ENCODE data around the gene IKZF3. TPM values are rescaled to one million over a fixed set of nuclear protein-coding genes. Genes with fewer than 3 reads are reported as not detected.

IKZF3 gene
- total RNA-seq, 4 donors from 2014 or later, result 0.98 to 1.9 (median 1.4) TPM

DNA sequence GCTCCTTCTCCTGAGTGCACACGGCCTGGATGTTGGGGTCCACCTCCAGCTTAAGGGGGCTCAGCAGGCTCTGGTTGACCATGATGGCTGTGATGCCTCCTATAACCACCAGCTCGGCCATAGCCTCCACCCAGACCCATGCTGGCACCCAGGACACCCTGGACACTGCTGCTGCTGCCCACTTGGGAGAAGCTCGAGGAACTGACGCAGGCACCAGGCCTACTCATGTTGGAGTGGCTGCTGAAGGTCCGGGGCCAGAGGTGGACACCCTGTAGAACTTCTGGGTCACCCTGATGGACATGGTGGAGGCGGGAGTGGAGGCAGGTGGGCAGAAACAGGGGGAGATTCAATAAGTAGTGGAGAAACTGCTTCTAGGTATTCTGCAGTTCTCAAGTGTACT lies 28.0 kb downstream of the IKZF3 start:
- TF ChIP-seq, protein P1, sequence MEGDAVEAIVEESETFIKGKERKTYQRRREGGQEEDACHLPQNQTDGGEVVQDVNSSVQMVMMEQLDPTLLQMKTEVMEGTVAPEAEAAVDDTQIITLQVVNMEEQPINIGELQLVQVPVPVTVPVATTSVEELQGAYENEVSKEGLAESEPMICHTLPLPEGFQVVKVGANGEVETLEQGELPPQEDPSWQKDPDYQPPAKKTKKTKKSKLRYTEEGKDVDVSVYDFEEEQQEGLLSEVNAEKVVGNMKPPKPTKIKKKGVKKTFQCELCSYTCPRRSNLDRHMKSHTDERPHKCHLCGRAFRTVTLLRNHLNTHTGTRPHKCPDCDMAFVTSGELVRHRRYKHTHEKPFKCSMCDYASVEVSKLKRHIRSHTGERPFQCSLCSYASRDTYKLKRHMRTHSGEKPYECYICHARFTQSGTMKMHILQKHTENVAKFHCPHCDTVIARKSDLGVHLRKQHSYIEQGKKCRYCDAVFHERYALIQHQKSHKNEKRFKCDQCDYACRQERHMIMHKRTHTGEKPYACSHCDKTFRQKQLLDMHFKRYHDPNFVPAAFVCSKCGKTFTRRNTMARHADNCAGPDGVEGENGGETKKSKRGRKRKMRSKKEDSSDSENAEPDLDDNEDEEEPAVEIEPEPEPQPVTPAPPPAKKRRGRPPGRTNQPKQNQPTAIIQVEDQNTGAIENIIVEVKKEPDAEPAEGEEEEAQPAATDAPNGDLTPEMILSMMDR (IDR thresholded peaks at IDR 0.05; ENCODE audit: low read depth), result no peak

DNA sequence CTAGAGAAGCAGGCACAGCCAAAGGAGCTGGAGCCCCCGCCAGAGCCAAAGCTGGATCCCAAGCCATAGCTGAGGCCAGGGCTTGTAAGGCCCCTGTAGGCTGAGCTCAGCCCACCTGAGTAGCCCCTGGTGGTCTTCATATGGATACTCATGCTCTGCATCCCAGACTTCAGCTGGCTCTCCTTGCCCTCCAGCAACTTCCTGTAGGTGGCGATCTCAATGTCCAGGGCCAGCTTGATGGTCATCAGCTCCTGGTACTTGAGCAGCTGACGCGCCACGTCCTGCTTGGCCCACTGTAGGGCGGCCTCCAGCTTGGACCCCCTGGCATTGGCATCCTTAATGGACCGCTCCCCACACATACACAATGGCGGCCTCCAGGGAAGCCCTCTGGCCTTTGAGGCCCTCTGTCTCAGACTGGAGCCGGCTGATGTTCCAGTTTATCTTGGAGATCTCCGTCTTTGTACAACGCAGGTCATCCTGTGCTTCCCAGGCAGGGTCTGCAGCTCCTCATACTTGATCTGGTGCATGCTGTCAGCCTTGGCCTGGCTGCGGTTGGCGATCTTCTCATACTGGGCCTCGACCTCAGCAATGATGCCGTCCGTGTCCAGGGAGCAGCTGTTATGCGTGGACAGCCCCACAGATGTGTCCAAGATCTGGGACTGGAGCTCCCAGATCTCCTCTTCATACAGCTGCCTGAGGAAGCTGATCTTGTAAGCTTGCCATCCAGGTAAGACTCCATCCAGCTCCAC lies 28.9 kb downstream of the IKZF3 start:
- TF ChIP-seq, protein P1 (IDR thresholded peaks at IDR 0.05; ENCODE audit: low read depth), result no peak

DNA sequence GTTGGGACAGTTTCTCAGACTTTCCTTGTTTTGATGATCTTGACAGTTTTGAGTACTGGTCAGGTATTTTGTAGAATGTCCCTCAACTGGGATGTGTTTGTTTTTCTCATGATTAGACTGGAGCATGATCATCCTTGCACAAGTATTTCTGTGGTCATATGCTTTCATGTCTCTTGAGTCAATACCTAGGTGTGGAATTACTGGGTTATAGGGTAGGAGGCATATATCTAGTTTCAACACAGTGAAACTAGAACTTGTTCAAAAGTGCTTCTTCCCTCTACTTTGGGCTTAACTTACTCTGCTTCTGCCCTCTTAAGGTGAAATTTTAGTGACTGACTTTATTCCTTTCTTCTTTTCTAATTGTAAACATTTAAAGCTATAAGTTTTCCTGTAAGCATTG lies 30.1 kb downstream of the IKZF3 start:
- TF ChIP-seq, protein P1 (IDR thresholded peaks at IDR 0.05; ENCODE audit: low read depth), result no peak

DNA sequence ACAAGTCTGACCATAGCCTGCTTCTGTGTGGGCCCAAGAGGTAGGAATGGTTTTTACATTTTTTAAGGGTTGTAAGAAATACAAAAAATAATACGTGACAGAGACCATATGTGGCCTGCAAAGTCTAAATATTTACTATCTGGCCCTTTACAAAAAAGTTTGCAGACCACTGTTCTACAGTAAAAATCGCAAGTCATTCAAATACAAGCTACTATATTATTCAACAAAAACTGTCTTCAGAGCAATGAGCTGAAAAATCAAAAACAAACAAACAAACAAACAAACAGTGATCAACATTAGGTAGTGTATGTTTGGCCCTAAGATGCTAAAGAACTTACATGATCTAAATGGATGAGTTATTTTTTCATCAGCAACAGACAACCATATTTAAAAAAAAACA lies 32.5 kb downstream of the IKZF3 start:
- TF ChIP-seq, protein P1 (IDR thresholded peaks at IDR 0.05; ENCODE audit: low read depth), result no peak

DNA sequence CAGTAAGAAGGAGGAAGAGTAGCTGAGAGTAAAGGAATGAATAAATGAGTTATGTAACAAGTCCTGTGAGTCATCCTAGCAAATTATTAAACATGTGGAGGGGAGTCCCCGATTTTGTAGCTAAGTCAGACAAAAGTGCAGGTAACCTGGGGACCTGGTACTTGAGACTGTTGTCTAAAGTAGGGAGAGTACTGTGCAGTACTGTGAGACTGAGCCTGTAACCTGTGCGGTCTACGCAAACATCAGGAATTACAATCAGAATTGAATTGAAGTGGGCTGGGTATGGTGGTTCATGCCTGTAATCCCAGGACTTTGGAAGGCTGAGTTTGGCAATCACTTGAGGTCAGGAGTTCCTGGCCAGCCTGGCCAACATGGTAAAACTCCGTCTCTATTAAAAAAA lies 35.7 kb downstream of the IKZF3 start:
- TF ChIP-seq, protein P1 (IDR thresholded peaks at IDR 0.05; ENCODE audit: low read depth), result no peak

DNA sequence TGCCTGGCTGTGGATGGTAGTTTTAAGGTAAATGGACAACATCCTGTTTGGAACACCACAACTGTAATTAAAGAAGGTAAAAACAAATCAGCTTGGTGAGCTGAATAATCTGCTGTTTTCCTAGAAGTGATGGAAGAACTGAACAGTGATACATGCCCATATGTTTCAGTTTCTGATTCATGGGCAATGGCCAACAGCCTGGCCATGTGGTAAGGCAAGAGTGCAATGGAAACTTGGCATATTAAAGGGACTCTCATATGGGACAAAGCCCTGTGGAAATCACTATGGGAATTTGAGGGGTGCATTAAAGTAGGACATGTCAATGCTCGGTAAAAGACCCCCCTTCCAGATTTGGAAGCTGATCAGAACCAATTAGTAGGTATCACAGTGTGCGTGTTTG lies 37.8 kb downstream of the IKZF3 start:
- TF ChIP-seq, protein P1 (IDR thresholded peaks at IDR 0.05; ENCODE audit: low read depth), result no peak

DNA sequence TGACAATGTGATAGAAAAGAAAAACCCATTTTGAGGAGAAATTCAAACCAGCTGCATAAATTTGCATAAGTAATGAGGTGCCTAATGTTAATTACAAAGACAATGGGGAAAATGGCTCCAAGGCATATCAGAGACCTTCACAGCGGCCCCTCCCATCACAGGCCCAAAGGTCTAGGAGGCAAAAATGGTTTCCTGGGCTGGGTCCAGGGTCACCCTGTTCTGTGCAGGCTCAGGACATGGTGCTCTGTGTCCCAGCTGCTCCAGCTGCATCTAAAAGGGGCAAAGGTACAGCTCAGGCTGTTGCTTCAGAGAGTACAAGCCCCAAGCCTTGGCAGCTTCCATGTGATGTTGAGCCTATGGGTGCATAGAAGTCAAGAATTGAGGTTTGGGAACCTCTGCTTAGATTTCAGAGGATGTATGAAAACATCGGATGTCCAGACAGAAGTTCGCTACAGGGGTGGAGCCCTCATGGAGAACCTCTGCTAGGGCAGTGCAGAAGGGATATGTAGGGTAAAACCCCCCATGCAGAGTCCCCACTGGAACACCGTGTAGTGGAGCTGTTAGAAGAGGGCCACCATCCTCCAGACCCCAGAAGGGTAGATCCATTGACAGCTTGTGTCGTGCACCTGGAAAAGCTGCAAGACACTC lies 40.6 kb downstream of the IKZF3 start:
- TF ChIP-seq, protein P1 (IDR thresholded peaks at IDR 0.05; ENCODE audit: low read depth), result no peak
